IPS DF 4.7 (cell line): ENCODE results near the gene LIPA.
"Not testable (repeated sequence)": the region's sequence is repeated elsewhere in the genome, so short reads cannot be mapped to it uniquely, and the experiment has no call there.

Experiments used
- DNase-seq: peaks from one replicate; pipeline ENCODE4 v3.0.0-alpha.2; 2013; ENCODE audit warnings: low spot score; ENCODE audit errors: extremely low read depth

LIPA gene

DNA sequence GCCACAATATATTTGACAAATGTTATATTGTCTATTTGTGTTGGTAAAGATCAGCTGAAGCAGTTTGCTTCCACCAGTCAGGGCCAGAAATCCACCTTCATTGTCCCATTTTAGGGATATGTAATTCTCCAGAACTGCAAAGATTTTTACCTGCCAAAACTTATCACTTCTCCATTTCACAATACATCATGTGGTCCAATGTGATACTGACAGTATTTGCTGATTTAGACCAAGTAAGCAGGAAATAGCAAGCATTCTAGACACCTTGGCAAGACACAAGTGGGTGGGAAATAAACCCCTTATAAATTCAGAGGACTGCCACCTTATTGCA lies 18.5 kb upstream of the LIPA start:
- no peak for DNase-seq

DNA sequence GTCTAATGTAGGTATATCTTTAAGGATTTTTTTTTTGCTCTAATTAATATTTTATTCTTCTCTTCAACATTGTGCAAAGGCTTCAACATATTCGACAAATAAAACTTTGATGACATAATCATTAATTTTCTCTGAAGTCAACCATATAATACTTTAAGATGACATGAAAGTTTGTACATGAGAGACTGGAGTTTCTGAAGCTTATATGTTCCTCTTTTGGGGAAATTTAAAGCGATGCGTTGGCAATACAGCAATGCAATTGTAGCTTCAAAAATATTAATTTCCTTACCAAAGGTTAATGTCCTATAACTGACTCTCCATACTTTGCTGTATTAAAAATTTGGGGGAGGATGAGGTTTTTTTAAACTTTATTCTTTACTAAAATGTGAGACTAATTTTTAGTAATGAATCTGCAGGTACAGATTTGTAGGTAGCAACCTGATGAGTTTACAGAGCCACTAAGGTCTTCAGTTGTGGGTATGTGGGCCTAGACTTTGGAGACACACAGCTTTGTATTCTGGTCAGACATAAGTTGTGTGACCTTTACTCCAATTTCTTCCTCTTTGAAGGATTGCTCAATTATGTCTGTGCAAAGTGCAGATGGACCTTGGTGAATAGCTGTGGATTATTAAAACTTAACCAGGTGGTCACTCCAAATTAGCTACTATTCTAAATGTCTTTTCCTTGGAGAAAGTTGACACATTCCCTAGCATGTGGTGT lies 18.0 kb upstream of the LIPA start:
- no peak for DNase-seq

DNA sequence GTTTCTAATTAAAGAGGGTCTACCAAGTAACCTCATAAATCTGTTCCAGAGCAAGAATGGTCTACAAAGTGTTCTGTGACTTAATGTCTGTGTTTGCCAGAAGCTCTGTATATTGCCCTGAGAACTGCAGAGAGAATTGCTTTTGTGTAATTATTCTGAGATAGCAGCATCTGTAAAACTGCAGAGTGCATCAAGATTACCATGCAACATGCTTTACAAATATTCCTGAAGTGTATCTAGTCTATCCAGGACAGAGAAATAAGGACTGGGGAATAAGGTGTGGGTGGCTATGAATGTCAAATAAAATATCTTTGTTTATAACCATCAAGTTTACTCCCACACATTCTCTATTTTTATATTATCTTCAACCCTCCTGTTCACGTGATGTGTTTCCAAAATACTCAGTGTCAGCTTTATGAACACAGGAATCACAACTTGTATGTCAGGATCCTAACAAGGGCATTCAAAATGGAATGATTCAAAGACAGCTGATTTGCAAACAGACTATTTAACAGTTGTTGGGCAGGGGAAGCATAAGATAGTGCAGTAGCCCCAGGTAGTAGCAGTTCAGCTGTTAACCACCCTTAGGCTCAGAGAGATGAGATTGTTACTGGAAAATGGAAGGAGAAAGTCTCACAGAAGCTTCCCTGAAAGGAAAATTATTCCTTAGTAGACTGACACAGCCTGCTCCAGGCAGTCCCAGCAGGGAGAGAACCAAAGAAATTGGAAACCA lies 15.3 kb upstream of the LIPA start:
- no peak for DNase-seq

DNA sequence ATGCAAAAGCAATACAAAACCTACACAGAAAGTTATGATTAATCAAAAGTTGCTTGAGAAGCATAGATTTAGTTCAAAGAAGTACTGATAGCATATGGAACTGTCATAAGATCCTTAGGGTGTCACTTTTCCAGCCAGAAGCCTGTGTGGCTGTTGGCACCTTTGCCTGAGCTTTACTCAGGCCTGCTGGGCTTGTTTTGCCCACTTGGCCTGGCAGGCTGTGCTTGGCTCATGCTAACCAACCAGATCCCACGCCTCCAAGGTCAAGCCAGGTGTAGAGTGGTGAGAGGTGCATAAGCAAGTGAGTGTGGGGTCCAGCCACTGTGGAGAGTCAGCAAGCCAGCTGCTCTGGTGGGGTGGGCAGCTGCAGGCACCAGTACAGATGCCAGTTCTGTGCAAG lies 12.0 kb upstream of the LIPA start:
- no peak for DNase-seq

DNA sequence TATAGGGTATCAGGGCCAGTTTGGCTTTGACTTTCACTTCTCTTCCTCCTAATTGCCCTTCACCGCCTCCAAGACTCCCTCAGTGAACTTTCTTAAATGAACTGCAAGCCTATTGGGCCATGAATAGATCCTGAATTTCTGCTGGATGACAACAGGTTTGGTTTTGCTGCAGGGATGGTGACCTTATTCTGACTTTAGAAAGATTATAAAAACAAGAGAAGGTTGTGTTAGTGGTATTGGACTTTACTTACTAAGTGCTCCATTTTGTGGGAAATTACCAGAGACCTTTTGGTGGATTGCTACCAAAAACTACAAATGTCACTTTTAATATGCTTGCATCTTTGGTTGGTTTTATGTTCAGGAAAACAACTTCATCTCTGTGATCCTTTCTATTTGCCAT lies 11.5 kb upstream of the LIPA start:
- no peak for DNase-seq

DNA sequence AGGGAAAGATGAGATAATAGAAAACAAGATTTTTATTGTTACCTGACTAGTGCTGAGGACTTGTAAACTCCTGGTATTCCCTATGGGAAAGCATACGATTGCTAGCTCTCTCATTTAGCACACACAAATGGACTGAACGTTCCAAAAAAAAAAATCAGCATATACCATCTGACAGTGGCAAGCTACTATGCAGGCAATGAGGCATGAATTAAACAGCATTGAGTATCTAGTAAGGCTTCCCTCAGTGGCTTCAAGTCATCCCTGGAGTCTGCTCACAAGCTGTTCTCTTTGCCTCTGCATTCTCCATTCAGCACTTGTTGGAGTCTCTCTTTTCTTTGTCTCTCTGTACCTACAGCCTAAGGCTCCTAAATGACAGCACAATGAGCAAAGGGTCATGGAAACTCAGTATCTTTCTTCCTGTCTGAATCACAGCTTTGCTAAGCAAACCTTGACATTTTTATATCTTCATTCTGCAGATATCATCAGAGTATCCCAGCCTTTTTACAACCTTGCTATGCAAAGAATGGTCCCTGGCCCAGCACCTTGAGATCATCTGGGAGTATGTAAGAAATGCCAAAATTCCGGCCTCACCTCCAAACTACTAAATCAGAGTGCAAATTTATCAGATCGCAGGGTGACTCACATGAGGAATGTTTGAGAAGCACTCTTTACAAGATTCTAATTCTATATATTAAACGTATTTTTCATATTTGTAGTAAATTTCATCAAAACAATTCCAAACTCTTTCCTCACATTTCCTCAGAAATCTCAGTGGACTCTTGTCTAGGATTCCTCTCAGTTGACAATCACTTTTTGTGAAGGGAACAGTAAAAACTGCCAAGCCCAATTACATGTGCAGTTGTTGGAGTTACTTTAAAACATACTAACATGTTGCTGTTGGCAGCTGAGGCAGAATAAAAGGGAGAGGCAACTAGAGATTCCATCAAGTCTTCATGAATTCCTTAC lies 10.8 kb upstream of the LIPA start:
- no peak for DNase-seq

DNA sequence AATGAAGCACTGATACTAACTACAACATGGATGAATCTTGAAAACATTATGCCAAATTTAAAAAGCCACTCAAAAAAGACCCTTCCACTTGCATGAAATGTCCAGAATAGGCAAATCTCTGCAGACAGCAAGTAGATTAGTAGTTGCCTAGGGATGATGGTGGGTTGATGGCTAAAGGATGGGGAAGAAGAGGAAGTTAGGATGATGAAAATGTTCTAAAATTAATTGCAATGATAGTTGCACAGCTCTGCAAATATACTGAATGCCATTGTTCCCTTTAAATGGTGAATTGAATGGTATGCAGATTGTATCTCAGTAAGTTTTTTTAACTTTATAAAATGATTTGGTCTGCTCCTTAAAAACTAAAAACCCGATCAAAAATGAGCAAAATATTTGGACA lies 7.3 kb upstream of the LIPA start:
- no peak for DNase-seq

DNA sequence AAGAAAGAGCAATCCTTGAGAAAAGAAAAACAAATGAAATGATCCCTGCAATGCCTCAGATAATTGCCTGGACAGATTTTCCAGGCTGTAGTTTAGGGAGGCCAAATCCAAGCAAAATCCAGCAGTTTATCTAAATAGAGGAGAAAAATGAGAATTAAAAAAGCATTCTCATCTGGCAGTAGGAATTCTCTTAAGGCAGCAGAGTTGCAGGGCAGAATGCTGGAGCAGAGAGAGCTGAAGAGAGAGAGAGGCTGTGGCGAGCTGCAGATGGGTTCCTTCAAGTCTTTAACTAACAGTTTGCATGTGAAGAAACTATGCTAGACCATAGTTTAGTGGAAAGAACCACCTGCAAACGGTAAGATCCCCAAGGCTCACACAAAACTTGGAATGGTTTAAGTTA lies 6.0 kb upstream of the LIPA start:
- no peak for DNase-seq

DNA sequence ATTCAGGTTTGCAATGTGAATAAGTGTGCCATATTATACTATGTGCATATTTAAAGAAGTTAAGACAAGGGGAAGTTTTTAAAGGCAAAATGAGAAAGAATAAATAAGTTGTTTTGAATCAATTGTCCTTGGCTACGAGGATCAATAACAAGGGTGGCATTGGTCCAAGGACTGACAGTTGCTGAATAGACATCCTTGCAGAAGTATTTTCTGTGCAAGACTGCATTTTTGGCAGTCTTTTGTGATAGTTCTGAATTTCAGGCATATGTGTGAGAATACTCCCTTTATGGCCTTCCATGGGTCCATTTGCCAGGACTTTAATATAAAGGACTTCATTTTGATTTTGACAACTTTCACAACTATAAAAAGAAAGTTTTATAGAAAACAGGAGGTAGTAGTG lies 5.4 kb upstream of the LIPA start:
- no peak for DNase-seq

DNA sequence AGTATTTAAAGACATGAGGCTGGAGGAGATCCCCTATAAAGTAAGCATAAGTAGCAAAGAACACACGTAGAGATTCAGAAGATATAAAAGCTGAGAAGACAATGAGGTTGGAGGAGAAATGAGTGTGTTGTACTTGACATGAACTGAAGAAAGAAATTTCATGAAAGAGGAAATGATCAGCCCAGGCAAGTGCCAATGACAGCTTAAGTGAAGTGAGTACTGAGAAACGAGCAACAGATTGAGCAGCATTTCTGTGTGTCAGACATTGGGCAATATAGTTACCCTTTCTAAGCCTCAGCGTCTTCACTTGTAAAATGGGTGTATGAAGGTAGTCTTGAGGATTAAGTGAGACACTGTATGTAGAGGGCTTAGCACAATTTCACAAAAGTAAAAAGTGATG lies 4.8 kb upstream of the LIPA start:
- DNase-seq, result no peak

DNA sequence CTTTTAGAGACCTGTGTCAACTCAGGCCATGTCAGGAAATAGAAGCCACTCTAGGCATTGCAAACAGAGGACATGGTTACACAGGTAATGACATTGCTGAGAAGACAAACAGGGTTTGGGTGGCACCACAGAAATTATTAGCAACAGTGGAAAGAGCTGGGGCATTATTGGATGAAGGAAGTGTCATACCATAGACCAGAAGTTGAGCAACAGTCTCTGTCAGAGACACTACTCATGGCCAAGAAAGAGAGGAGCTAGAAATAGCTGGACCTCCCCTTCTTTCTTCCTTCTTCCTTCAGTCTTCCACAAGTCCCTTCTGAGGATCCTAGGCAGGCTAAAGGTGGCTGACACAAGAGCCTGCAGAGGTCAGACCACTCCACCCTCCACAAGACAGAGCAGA lies 4.2 kb upstream of the LIPA start:
- no peak for DNase-seq

DNA sequence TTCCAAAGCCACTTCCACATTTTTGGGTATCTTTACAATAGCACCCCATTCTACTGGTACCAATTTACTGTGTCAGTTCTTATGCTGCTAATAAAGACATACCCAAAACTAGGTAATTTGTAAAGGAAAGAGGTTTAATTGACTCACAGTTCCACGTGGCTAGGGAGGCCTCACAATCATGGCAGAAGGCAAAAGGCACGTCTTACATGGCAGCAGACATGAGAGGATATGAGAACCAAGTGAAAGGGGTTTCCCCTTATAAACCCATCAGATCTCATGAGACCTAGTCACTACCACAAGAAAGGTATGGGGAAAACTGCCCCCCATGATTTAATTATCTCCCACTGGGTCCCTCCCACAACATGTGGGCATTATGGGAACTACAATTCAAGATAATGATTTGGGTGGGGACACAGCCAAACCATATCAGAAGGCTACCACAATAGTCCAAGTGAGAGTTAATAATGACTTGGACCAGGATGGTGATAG lies 3.6 kb upstream of the LIPA start:
- not testable (repeated sequence) for DNase-seq

DNA sequence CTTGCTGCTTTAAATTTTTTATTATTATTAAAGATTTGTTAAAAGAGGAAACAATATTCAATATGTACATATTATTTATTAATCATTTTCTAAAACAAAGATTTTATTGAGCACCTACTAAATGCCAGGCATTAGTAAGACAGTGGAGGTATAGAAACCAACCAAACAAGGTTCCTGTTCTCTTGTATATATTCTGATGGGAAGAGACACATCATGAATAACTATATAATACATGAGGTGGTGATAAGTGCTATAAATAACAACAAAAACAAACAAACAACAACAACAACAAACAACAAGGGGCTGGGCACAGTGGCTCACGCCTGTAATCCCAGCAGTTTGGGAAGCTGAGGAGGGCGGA lies 630 bp upstream of the LIPA start:
- no peak for DNase-seq

DNA sequence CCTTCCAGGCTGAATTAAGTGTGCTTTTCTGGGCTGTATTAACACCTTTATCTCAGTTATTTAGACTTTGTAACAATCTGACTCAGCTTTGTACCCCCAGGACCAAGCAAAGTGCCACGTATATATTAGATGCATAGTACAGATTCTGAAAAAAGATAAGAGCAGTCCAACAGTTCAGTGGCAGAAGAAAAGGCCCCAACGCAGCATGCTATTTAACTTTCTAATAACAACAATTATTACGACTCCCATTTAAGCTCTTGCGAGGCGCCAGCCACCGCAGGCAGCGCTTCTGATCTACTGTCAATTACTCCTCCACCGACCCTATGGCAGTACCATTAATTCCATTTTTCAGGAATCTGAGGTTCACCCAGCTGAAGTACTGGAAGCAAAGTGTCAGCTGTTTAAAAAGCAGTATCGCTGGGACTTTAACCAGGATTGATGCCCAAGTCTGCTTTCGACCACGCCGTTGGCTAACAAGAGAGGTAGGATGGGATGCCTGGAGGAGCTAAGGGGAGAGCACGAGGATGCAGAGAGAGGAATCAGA lies 638 bp downstream of the LIPA start:
- DNase-seq, result no peak

DNA sequence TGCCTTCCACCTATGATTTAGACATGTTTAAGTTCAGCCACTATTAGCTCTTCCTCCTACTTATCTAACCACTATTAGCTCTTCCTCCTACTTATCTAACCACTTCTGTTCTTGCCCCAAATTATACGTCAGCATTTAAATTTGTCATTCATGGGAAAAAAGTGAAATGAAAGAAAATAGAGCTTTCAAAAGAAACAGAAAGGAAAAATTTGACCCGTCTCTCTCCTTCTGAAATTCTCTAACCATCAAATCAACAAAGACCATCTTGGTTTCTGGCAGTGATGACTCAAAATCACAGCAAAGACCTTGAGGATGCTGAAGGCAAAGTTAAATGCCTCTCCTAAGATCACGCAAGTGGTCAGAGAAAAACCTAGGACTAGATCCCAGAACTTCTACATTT lies 2.6 kb downstream of the LIPA start:
- DNase-seq, result no peak

DNA sequence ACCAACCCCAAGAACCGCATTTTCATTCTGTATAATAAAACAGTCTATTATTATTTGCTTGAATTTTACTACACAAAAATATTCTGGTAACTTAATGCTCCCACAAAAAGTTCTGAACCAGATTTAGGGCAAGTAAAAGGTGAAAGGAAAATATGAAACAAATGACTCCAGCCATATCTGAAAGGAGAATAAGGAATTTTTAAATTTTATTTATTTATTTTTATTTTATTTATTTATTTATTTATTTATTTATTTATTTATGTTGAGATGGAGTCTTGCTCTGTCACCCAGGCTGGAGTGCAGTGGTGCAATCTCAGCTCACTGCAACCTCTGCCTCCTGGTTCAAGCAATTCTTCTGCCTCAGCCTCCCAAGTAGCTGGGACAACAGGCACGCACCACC lies 4.0 kb downstream of the LIPA start:
- DNase-seq, result not testable (repeated sequence)

DNA sequence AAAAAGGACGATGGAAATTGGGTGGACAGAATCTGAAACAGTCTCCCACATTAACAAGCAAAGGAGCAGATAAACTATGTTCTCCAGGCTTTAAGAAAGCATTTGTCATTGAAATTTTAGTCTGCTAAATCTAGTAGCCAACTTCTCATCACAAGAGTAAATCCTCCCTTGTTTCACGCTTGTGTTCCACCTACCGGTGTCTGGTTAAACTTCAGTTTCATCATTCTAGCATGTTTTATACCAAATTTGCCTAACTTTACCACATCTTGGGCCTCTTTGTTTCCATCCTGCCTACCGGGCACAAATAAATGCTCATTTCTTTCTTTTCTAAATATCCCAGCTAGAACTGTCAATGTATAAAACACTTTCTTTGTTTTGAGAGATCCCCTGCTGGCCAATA lies 5.8 kb downstream of the LIPA start:
- DNase-seq, result no peak

DNA sequence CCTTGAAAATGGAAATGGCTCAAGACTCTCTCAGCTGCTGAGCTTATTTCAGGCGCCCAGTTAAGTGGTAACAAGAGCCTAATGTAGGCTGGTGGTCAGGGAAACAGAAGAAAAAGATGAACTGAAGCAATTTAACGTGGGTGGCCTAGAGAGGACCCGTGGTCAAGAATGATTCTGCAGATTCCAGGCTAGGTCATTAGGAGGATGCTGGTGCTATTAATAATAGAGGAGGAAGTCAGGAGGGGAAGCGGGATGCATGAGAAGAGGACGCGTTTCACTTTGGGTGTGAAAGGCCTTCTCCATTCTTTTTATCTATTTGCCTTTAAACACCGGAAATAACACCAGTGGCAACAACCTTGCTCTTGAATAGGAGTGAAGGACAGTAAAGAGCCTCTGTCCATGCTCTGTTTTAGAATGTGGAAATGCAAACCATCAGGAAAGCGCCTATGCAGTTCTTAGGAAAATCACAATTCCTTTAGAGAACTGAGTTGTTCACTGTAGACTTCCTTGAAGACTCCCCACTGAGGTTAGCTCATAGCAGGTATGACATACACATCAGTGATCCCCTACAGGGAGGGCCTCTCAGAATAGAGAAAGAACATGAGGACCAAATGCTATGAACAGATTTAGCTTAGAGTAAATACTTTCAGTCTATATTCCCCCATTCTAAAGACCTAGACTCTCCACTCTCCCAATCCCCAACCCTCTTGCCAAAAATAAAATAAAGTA lies 8.6 kb downstream of the LIPA start:
- DNase-seq, result no peak

DNA sequence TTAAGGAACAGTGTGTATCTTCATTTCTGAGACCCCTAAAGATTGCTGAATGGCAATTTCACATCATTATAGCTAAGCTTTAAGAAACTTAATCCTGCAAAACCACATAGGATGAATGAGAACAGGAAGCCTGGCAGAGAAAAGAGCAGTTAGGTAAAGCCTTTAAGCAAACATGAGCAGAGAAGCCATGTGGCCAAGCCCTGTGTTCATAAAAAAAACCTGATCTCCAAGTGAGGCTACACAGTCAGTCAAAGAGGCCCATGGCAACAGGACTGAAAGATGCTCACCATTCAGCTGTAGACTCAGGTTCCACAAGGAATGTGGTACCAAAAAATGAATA lies 9.3 kb downstream of the LIPA start:
- DNase-seq, result no peak

DNA sequence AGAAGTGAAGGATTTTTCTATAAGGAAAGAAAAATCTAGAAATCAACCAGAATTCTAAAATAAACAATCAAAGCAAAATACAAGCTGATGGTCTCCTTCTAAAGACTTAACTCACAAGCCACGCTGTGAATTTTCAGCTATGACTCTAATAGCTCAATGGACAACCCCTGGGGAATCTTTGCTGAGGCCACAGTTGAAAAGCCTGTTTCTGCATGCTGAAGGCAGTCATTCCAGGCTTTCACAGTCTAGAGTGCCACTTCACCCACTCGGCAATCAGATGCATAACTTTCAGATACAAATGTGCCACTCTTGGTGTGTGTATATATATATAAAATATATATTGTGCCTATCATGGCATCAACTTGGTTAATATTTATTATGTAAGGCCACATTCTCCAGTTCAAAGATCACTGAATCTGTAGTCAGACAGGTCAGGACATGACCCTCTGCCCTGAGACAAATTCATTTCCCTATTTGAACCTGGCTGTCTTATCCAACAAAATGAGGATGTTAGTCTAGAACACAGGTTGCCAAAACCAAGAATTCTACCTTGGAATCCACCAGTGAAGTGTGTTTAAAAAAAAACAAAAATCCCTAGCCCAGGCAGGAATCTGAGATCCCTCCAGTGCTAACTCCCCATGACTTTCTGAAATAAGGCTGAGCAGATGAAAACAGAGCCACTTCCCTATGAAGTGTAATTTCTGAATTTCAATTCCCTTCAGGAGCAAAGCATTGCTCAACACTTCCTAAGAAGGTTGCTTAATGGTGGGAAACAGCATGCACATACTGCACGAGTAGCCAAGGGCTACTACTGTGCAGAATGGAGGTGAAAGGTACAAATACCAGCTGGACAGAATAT lies 9.9 kb downstream of the LIPA start:
- DNase-seq, result no peak
